ENCODE measurements around the gene RPS14.
A peak's percentile ranks its signal among the peaks of the same experiment; 100 is the strongest.

The RPS14 gene

DNA sequence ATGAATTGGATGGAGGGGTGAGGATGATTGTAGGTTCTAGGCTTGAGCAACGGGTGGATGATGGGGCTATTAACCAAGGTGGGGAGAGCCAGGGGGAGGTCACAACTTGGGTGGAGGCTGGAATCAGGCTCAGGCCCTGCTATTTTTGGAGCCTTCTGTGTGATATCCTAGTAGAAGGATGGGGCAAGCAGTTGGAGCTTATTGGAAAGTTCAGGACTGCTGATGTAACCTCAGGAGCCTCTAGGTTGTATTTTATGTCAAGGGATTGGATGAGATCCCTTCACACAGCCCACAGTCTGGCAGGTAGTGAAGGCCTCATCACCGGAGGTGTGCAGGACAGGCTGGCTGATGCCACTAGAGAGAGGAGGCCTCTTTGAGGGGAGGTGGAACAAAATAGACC, 11.2 kb upstream of the RPS14 start:
- H3K27me3 ChIP-seq (ENCODE audit: insufficient read depth, poor library complexity, severe bottlenecking) = no peaks in the 10 kb centered on the region
- TF ChIP-seq, protein P1, sequence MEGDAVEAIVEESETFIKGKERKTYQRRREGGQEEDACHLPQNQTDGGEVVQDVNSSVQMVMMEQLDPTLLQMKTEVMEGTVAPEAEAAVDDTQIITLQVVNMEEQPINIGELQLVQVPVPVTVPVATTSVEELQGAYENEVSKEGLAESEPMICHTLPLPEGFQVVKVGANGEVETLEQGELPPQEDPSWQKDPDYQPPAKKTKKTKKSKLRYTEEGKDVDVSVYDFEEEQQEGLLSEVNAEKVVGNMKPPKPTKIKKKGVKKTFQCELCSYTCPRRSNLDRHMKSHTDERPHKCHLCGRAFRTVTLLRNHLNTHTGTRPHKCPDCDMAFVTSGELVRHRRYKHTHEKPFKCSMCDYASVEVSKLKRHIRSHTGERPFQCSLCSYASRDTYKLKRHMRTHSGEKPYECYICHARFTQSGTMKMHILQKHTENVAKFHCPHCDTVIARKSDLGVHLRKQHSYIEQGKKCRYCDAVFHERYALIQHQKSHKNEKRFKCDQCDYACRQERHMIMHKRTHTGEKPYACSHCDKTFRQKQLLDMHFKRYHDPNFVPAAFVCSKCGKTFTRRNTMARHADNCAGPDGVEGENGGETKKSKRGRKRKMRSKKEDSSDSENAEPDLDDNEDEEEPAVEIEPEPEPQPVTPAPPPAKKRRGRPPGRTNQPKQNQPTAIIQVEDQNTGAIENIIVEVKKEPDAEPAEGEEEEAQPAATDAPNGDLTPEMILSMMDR (IDR thresholded peaks at IDR 0.05; ENCODE audit: poor library complexity, severe bottlenecking) = no peak
- DNase-seq (ENCODE audit: low spot score) (no peak), ATAC-seq (ENCODE audit: low read depth) (no peak)
- no peak overlapping the region for H3K4me3 ChIP-seq (ENCODE audit: severe bottlenecking)
- no peak overlapping the region for H3K27ac ChIP-seq (ENCODE audit: poor library complexity, severe bottlenecking)
- H3K4me1 ChIP-seq (ENCODE audit: insufficient read depth, poor library complexity, severe bottlenecking) = no peaks in the 10 kb centered on the region
- no peaks in the 10 kb centered on the region for H3K9me3 ChIP-seq (ENCODE audit: severe bottlenecking)
- no peaks in the 10 kb centered on the region for H3K36me3 ChIP-seq (ENCODE audit: low read depth)

DNA sequence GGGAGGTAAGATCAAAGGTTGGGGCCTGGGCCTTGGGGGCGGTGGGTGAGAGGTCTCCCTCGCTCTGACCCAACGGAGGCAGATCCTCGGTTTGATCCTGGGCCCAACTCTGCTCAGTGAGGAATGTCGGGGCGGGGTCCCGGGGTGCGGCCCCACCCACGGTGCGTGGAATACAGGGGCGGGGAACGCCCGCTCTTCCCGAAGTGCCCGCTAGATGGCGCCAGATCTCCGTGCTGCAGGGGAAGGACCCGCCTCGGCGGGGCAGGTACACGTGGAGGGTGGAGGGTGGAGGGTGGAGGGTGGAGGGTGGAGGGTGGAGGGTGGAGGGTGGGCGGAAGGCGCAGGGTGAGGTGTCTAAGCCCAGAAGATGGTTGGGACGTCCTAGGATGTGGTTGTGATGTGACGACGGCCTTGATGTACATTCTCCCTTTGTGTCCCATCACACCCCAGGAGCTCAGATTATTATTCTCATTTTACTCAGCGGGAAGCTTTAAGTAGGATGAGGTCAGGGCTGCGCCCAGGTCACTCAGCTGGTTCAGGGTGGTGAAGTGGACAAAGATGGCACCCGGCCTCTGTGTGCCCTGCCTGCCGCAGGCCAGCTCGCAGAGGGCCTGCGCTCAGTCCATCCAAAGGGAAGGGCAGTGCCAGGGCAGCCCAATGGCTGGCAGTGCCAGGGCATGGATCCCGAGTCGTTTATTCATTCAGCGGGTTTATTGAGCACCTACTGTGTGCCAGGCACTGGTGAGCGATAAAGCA, 9.4 kb upstream of the RPS14 start:
- no peaks in the 10 kb centered on the region for H3K36me3 ChIP-seq (ENCODE audit: low read depth)
- no peaks in the 10 kb centered on the region for H3K27me3 ChIP-seq (ENCODE audit: insufficient read depth, poor library complexity, severe bottlenecking)
- no peaks in the 10 kb centered on the region for H3K9me3 ChIP-seq (ENCODE audit: severe bottlenecking)
- no peak overlapping the region for H3K4me3 ChIP-seq (ENCODE audit: severe bottlenecking)
- peak; percentile 81 for DNase-seq (ENCODE audit: low spot score)
- peak overlapping the region; percentile 4 for H3K27ac ChIP-seq (ENCODE audit: poor library complexity, severe bottlenecking)
- ATAC-seq (ENCODE audit: low read depth) = peak; percentile 86
- TF ChIP-seq, protein P1 (IDR thresholded peaks at IDR 0.05; ENCODE audit: poor library complexity, severe bottlenecking) = peak; percentile 95
- H3K4me1 ChIP-seq (ENCODE audit: insufficient read depth, poor library complexity, severe bottlenecking) = no peaks in the 10 kb centered on the region

DNA sequence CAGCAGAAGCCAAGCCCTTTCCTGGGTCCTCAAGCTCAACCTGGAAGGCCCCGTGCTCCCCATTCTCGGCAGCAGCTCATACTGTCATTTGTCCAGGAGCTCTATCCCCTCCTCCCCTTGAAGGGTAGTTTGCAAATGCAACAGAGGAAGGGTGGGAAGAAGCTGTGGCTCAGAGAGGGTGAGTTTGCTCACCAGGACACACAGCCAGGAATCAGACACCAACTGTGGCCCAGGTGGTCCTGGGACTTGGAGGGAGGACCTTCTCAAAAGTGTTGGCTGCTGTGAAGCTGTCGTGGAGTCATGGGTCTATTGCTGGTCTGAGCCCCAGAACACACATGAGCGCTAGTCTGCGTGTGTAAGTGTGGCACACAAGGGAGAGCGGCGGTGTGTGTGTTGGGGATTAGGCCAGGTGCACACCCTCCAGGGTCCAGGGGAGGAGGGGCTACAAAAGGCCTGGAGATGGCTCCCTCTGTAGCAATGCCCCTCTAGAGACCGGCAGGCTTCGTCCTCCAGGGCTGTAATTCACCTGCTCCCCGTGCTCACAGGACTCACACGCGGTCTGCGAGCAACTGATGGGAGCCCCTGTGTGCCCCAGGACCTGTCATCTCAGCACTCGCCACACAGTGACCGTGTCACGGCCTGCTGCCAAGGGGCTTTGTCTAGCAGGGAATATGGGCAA, 8.2 kb upstream of the RPS14 start:
- TF ChIP-seq, protein P1 (IDR thresholded peaks at IDR 0.05; ENCODE audit: poor library complexity, severe bottlenecking) = no peak
- no peaks in the 10 kb centered on the region for H3K36me3 ChIP-seq (ENCODE audit: low read depth)
- no peak overlapping the region for H3K27ac ChIP-seq (ENCODE audit: poor library complexity, severe bottlenecking)
- DNase-seq (ENCODE audit: low spot score) = no peak
- H3K27me3 ChIP-seq (ENCODE audit: insufficient read depth, poor library complexity, severe bottlenecking) = no peaks in the 10 kb centered on the region
- H3K4me1 ChIP-seq (ENCODE audit: insufficient read depth, poor library complexity, severe bottlenecking) = no peaks in the 10 kb centered on the region
- ATAC-seq (ENCODE audit: low read depth) = no peak
- H3K4me3 ChIP-seq (ENCODE audit: severe bottlenecking) = no peak overlapping the region
- H3K9me3 ChIP-seq (ENCODE audit: severe bottlenecking) = no peaks in the 10 kb centered on the region

DNA sequence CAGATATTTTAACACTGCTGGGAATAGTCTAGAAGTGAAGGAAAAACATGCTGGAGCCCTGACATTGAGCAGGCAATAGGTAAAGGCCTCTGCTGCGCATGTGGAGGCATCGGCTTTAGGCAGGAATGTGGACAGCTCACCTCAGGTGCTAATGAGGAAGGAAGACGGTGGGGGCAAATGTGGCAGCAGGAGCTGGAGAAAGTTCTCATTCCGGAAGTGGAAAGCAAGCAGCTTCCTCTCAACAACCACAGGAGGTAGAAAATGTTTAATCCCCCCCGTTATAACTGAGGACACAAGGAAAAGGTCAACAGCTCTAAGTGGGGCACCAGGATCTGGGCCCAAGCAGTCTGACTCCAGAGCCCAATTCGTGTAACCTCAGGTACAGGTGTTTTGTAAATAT, 7.6 kb upstream of the RPS14 start:
- H3K27ac ChIP-seq (ENCODE audit: poor library complexity, severe bottlenecking) = no peak overlapping the region
- no peak overlapping the region for H3K4me3 ChIP-seq (ENCODE audit: severe bottlenecking)
- no peak for ATAC-seq (ENCODE audit: low read depth)

More for the DNA sequence above, 7.6 kb upstream of the RPS14 start:
- DNase-seq (ENCODE audit: low spot score) = no peak
- H3K36me3 ChIP-seq (ENCODE audit: low read depth) = no peaks in the 10 kb centered on the region
- TF ChIP-seq, protein P1 (IDR thresholded peaks at IDR 0.05; ENCODE audit: poor library complexity, severe bottlenecking) = no peak
- H3K27me3 ChIP-seq (ENCODE audit: insufficient read depth, poor library complexity, severe bottlenecking) = no peaks in the 10 kb centered on the region
- no peaks in the 10 kb centered on the region for H3K4me1 ChIP-seq (ENCODE audit: insufficient read depth, poor library complexity, severe bottlenecking)
- no peaks in the 10 kb centered on the region for H3K9me3 ChIP-seq (ENCODE audit: severe bottlenecking)

Measured in RWPE2 (cell line).